RPMI7951 (cell line): ENCODE measurements around the gene CARD19. TPM values are rescaled to one million over a fixed set of nuclear protein-coding genes. Genes with fewer than 3 reads are reported as not detected.
"Not testable (repeated sequence)": the region's sequence is repeated elsewhere in the genome, so short reads cannot be mapped to it uniquely, and the experiment has no call there.

Experiments used
- DNase-seq: peaks from one replicate; pipeline ENCODE4 v3.0.0-alpha.2; 2012; ENCODE audit warnings: low read depth
- total RNA-seq: library from RNA; depleted of rRNA; stranded (reverse); fragments of >200 nt; shearing (Covaris generic); gene quantifications from 2 replicates; pipeline ENCODE4 v1.2.3, GENCODE V29; 2014

CARD19 gene
- total RNA-seq, 1 experiment from 2014 or later = 179 TPM

- no peak for DNase-seq
These were observed 11.3 kb downstream of the CARD19 start for GRCh38 chr9:93107151-93107824.

- no peak for DNase-seq
These were observed 11.8 kb downstream of the CARD19 start for GRCh38 chr9:93107825-93108161.

DNA sequence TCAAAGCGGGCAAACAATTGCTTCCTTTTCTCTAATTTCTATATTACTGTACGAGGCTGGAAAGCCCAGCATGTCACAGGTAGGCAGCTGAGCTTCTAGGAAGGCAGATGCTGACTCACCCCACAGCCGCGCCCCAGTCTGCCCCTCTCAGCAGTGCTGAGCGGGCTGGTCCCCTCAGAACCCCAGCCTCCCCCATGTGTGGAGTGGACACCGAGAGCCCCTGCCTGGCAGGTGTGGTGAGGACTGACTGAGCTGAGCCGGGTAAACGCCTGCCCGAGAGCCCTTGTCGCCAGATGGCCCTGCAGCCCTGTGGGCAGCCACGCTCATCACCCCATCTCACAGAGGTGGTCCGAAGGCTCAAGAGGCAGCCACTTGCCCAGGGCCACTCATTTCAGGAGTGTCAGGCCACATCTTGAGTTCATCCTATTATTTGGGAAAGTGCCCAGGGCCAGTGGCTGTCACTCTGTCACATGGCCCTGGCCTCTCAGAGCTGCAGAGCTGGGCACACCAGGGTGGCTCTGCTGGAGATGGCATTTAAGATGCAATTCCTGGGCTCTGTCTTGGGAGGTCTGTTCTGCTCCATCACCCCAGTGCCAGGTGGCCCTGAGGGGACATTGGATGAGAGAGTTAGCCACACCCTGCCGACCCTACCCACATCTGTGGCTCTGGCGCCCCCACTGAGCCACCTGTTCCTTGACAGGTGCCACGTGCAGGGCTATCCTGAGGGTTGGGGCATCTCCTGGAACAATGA, 12.4 kb downstream of the CARD19 start:
- no peak for DNase-seq

DNA sequence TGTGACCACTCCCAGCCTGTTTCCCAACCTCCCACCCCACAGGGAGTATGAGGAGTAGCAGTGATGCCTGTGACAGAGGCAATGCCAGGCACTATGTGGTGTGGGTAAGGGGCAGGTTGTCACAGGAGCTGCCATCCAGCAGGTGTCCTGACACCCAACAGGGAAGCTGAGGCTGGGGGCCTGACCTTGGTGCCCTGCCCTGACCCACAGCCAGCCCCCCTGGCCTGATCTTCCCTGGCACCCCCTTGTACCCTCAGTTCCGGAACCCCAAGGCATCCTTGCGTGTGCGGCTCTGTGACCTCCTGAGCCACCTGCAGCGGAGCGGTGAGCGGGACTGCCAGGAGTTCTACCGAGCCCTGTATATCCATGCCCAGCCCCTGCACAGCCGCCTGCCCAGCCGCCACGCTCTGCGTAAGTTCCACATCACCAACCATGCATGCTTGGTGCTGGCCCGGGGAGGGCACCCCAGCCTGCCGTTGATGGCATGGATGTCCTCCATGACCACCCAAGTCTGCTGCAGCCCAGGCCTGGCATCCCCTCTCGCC, 14.4 kb downstream of the CARD19 start:
- no peak for DNase-seq

DNA sequence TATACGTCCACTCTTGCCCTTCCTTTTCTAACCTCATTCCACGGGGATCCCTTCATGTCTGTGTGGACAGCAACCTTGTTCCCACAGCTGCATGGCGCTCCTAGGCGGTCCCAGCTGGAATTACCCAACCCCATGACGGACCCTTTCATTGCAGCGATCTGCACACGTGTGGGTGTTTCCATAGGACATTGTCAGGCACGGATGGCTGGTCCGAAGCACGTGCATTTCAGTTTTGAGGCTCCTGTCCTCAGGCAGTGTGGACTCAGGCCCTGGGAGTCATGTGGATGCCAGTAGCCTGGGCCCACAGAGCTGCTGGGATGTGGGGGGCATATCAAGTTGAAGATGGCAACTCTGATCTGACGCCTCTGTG, 15.0 kb downstream of the CARD19 start:
- DNase-seq = no peak

GRCh38 chr9:93111371-93112115, 15.5 kb downstream of the CARD19 start:
- DNase-seq = peak; percentile 89

- no peak for DNase-seq
These were observed 16.3 kb downstream of the CARD19 start for GRCh38 chr9:93112116-93112863.

DNA sequence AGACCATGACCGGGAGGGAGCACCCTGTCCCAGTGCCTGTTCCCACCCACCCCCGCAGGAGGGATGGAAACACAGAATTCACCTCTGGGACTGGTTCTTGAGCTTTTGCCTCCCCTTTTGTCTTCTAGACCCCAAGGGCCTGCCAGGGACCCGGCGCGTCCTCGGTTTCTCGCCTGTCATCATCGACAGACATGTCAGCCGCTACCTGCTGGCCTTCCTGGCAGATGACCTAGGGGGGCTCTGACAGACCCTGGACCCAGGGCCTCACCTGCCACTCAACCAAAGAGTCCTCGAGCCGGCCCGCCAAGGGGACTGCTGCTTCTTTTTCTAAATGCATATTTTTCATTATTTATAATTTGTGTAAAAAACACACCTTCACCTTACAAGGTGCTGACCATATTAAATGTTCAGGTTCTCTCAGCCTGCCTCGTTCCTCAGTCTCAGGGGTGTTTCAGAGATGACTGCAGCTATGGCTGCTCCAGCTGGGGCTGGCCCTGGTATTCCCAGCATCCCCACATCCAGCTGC, 16.9 kb downstream of the CARD19 start:
- DNase-seq = no peak

DNA sequence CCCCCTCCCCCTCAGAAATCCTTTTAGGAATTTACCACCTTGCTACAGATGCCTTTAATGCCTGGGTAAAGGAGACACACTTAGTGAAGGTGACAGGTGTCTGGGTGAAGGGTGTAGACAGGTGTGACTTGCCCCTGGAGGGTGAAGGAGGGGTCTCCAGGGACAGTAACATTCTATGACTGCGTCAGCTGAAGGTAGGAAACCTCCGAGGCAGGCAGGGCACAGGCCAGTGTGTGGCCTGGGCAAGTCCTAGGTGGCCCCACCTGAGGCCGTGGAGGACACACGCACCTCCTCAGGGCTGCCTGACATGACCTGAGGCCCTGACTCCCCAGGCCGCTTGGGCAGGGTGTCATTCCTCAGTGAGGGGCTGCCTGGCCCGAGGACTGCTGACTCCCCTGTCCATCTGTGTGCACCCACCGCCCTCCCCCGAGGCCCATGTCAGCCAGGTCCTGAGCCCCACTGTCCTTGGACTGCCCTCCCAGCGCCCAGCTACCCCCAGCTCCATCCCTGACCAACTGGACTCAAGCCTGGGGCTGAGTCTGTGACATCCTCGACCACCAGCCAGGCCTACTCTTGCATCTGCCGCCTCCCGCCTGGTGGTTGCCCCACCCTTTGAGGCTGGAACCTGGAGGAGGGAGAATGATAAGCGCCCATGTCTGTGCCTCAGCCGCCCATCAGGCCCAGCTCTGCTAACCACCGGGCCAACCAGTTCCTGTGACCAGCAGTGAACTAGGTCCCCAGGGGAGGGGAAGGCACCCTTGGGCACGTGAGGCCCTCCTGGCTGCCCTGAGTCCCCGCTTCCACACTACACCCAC, 18.4 kb downstream of the CARD19 start:
- no peak for DNase-seq

DNA sequence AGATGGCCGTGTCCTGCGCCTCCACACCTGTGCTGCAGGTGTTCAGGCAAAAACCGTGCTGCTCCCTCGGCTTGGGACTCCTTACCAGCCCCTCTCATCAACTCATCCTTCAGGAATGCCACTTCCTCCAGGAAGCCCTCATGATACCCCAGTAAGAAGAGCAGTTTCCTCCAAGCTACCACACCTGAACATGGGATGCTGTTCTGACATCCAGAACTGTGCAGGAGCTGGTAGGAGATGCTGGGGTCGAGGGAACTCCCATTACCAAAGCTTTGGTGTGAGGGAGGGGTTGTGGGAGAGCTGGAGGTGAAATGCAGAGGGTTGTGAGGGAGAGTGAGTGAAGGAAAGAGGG, 18.9 kb downstream of the CARD19 start:
- DNase-seq = no peak

GRCh38 chr9:93115486-93116071, 19.6 kb downstream of the CARD19 start:
- DNase-seq = no peak

DNA sequence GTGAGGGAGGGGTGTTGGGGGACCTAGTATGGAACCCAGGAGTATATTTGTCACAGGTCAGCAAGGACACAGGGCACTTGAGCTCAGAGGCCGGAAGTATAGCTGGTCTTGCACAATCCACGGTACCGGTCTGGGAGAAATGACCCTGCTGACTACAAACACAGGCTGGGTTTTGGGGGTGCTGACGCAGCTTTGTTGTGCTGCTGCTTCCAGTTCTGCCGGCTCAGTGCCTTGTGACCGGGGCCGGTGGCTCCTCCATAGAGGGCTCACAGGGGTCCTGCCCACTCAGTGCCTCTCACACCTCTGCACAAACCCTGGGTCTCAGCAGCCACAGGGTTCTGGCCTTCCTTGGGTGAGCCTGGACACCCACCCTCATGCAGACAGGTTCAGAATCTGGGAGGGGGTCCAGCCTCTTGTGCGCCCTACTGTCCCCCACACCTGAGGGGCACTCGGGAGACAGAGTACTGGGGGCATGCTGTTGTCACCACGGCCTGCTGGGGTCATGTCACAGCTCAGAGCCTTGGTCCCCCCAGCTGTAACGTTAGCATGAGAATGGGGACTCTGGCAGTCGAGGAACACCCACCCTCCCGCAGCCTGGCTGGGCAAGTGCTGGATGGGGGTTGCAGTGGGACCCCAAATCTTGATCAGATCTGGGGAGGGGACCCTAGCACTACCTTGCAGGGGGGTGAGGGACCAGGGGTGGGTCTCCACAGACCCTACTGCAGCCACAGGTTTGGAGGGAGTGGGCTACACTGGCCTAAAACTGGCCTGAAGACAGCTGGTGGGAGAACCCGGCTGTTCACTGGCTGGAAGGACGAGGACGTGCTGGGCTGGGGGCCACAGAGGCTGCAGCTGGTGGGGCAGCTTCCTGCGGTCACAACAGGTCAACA, 20.3 kb downstream of the CARD19 start:
- peak; percentile 66 for DNase-seq

DNA sequence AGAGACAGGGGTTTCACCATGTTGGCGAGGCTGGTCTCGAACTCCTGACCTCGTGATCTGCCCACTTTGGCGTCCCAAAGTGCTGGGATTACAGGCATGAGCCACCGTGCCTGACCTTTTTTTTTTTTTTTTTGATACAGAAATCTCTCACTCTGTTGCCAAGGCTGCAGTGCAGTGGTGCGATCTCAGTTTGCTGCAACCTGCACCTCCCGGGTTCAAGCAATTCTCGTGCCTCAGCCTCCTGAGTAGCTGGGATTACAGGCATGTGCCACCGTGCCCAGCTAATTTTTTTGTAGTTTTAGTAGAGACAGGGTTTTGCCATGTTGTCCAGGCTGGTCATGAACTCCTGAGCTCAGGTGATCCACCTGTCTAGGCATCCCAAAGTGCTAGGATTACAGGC, 21.5 kb downstream of the CARD19 start:
- not testable (repeated sequence) for DNase-seq

DNA sequence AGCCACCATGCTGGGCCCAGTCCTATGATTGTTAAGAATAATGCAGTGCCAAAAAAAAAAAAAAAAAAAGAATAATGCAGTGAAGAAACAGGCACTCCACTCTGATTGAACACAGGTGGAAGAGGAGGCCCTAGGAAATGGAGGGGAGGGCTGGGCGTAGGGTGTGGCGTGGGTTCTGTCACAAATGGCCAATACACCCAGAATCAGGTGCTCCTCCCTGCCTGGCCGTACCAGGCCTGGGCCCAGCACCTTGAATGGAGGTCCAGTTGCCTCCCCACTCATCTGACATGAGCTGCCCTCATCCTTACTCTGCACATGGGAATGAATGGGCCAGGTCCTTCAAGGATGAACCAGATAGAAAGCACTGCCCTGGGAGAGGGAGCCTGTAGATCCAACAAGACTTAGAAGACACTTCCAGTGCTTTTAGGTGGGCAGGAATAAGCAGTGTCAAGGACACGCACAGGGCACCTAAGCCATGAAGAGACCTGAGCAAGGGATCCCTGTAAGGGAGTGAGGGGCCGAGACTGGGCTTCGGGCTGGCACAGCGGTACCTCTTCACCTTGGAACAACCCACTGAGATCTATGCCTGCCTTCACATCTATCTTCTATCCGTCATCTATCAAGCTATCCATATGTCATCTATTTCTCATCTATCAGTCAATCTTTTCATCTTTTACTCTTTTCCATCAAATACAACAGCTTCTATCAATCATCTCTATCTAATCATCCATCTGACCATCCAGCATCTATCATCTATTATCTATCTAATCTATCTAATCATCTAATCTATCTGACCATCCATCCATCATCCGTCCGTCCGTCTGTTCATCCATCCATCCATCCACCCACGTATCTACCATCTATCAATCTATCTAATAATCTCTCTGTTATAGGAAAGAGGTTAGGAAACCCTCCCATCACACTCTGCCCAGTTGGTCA, 22.2 kb downstream of the CARD19 start:
- DNase-seq = no peak

DNA sequence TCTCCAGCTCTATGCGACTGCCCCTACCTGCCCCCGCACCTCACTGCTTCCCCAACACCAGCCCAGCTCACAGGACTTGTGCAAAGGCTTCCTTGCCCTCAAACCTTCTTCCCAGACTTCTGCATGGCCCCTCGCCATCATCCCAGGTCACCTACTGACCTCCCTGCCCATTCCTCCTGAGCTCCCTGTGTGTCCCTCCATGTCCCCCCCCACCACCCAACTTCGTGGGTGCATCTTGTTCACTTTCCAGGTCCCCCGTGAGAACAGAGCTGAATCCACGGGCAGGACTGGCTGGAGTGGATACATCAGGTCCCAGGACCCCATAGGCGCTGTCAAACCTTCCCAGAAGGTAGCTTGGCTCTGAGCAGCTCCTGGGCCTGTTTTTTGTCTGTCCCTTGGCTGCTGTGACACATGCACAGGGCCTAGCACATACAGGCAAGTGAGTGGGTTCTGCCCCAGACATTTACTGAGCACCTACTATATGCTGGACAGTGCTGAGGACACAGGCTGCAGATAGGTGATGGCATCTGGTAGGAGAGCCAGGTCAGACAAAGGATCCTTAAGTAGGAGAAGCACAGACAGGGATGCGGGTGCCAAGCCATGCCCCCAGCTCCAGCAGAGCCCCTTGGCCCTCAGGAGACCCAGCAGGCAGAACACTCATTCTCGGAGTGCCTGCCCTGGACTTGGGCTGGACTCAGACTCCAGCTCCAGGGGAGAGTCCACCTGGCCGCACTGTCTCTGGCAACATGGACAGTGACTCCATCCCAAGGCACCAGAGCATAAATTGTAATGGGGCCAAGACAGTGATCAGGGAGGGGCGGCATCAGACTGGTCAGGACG, 23.1 kb downstream of the CARD19 start:
- no peak for DNase-seq

- DNase-seq = no peak
These were observed 23.6 kb downstream of the CARD19 start for GRCh38 chr9:93119703-93119952.

DNA sequence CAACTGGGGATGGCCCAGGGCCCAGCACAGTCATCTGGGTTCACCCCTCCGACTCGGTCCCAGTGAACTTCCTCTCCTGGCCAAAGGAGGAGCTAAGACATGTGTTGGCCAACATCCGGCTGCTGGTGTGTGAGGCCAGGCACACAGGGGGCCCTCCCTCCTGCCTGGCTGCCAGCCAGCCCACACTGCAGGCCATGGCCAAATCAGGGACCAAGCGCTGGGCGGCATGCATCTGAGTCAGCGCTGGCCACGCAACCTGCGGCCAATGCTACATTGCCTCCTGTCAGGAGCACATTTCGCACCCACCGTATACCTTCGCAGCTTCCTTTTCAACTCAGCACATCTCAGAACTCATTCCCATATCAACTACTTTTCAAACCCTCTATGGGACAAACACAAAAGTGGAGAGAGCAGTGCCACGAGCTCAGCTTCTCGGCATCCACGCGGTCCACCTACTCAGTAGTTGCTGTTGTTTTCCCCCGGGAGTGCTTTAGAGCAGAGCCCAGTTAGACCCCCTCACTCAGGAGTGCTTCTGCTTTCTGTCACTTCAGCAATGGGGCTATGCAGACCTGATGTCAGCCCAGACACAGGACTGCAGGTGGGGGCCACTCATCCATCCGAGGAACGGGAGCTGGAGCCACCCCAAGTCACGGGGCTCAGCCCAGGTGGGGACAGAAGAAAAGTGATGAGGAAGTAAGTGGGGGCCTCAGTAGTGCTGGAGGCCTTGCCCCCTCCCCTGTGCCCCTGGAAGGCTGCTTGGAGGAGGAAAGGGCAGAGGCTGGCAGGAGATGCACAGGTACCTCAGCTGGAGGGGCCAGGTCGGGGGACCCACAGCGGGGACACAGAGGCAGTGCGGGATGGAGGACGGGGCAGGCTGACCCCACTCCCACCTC, 24.2 kb downstream of the CARD19 start:
- DNase-seq = peak; percentile 95
